IMR-90 (cell line): Measurements from ENCODE around the gene SIT1. TPM values are rescaled to one million over a fixed set of nuclear protein-coding genes. Genes with fewer than 3 reads are reported as not detected.

Source experiments
- ATAC-seq: fragments of 200-7000 bp; cut with Tn5 transposase; 2 replicates; pipeline ENCODE4 v1.9.1; 2020; ENCODE audit warnings: low read depth, mild to moderate bottlenecking, moderate library complexity
- BruUV-seq: library from RNA; stranded (reverse); fragments of 400-500 nt; replicated peaks from 2 replicates; lab custom pipeline; 2021; lab: Mats Ljungman, UMichigan
- CTCF ChIA-PET: fragments of 300-600 bp; formaldehyde crosslinking; extraction: SDS; loops from one replicate; lab custom pipeline; 2021; ENCODE audit warnings: antibody characterized with exemption; lab: Yijun Ruan, JAX
- POLR2A ChIA-PET: fragments of 300-600 bp; sonication (Branson Sonifier 250); formaldehyde crosslinking; loops from one replicate; lab custom pipeline; 2022; ENCODE audit warnings: antibody characterized with exemption; ENCODE audit not compliant: unreplicated experiment; lab: Charles Lee
- DNase-seq: peaks from one replicate; pipeline ENCODE4 v3.0.0; 2013
- H2AFZ ChIP-seq: replicated peaks from 2 replicates; pipeline ENCODE3; 2013; ENCODE audit warnings: low read length, mild to moderate bottlenecking; ENCODE audit not compliant: poor library complexity
- H2AK5ac ChIP-seq: 2 replicates; pipeline ENCODE4 v1.6.1; 2013; ENCODE audit warnings: low read depth, low read length, inconsistent platforms
- H2AK9ac ChIP-seq: replicated peaks from 2 replicates; pipeline ENCODE3; 2013; ENCODE audit warnings: mild to moderate bottlenecking, low read depth, low read length, moderate library complexity; ENCODE audit not compliant: poor library complexity
- H2BK120ac ChIP-seq: 2 replicates; pipeline ENCODE4 v1.6.1; 2013; ENCODE audit warnings: low read depth, low read length, inconsistent platforms
- H2BK15ac ChIP-seq: 3 replicates; pipeline ENCODE4 v1.6.1; 2013; ENCODE audit warnings: low read depth, low read length, inconsistent platforms
- H2BK20ac ChIP-seq: 2 replicates; pipeline ENCODE4 v1.6.1; 2013; ENCODE audit warnings: low read depth, mild to moderate bottlenecking, inconsistent platforms, low read length, moderate library complexity
- H2BK5ac ChIP-seq: 2 replicates; pipeline ENCODE4 v1.6.1; 2013; ENCODE audit warnings: mild to moderate bottlenecking, low read depth, low read length, inconsistent platforms; ENCODE audit not compliant: poor library complexity, severe bottlenecking
- H3K14ac ChIP-seq: replicated peaks from 2 replicates; pipeline ENCODE4 v1.6.1; 2013; ENCODE audit warnings: low read depth, low read length, inconsistent platforms
- H3K18ac ChIP-seq: 2 replicates; pipeline ENCODE4 v1.6.1; 2013; ENCODE audit warnings: low read depth, low read length, control low read depth
- H3K23ac ChIP-seq: 2 replicates; pipeline ENCODE4 v1.6.1; 2013; ENCODE audit warnings: low read depth, low read length, inconsistent platforms
- H3K27ac ChIP-seq: 2 replicates; pipeline ENCODE4 v1.5.1; 2013; ENCODE audit warnings: mild to moderate bottlenecking, control low read depth, low read length; ENCODE audit not compliant: insufficient read depth
- H3K27me3 ChIP-seq: 2 replicates; pipeline ENCODE4 v1.6.1; 2013; ENCODE audit warnings: low read length; ENCODE audit not compliant: control insufficient read depth, insufficient read depth
- H3K36me3 ChIP-seq: 2 replicates; pipeline ENCODE4 v1.6.1; 2013; ENCODE audit warnings: low read length, mixed read lengths; ENCODE audit not compliant: control insufficient read depth, insufficient read depth
- H3K4ac ChIP-seq: 2 replicates; pipeline ENCODE4 v1.6.1; 2013; ENCODE audit warnings: low read depth, low read length, inconsistent platforms
- H3K4me1 ChIP-seq: 2 replicates; pipeline ENCODE4 v1.6.1; 2013; ENCODE audit warnings: low read length, mixed read lengths; ENCODE audit not compliant: control insufficient read depth, insufficient read depth
- H3K4me2 ChIP-seq: 2 replicates; pipeline ENCODE4 v1.6.1; 2013; ENCODE audit warnings: low read depth, mild to moderate bottlenecking, control low read depth, low read length, moderate library complexity
- H3K4me3 ChIP-seq: 2 replicates; pipeline ENCODE4 v1.5.1; 2013; ENCODE audit warnings: low read depth, mild to moderate bottlenecking, control low read depth, low read length, moderate library complexity; ENCODE audit not compliant: insufficient read depth
- H3K56ac ChIP-seq: 2 replicates; pipeline ENCODE4 v1.6.1; 2013; ENCODE audit warnings: low read length, inconsistent platforms; ENCODE audit not compliant: insufficient read depth; ENCODE audit errors: extremely low read depth
- H3K79me1 ChIP-seq, 2 experiments: 2 replicates each; pipeline ENCODE4 v1.6.1; 2013; ENCODE audit warnings: low read length in 2 of 2, inconsistent platforms in 1 of 2, low read depth in 1 of 2
- H3K9ac ChIP-seq: 2 replicates; pipeline ENCODE4 v1.6.1; 2013; ENCODE audit warnings: low read depth, low read length, control low read depth
- H3K9me1 ChIP-seq: 2 replicates; pipeline ENCODE4 v1.6.1; 2013; ENCODE audit warnings: low read length, inconsistent platforms; ENCODE audit not compliant: insufficient read depth
- H3K9me3 ChIP-seq: 2 replicates; pipeline ENCODE4 v1.6.1; 2013; ENCODE audit warnings: low read length; ENCODE audit not compliant: control insufficient read depth, insufficient read depth
- H4K20me1 ChIP-seq: 2 replicates; pipeline ENCODE4 v1.6.1; 2013; ENCODE audit warnings: low read length, inconsistent platforms; ENCODE audit not compliant: insufficient read depth
- H4K5ac ChIP-seq: 2 replicates; pipeline ENCODE4 v1.6.1; 2013; ENCODE audit warnings: mild to moderate bottlenecking, low read depth, low read length, control low read depth
- H4K8ac ChIP-seq, 2 experiments: 2 replicates each; pipeline ENCODE4 v1.6.1; 2013; ENCODE audit warnings: low read depth in 2 of 2, low read length in 2 of 2, control low read depth in 1 of 2, inconsistent platforms in 1 of 2
- H4K91ac ChIP-seq: 2 replicates; pipeline ENCODE4 v1.6.1; 2013; ENCODE audit warnings: low read depth, low read length, inconsistent platforms; ENCODE audit not compliant: insufficient read depth
- BHLHE40 ChIP-seq: fragments of 150-350 bp; IDR thresholded peaks from 2 replicates; pipeline ENCODE4 v1.6.1; 2016; ENCODE audit warnings: mild to moderate bottlenecking, low read depth, low read length
- CEBPB ChIP-seq: IDR thresholded peaks from 2 replicates; pipeline ENCODE4 v1.6.1; 2012; ENCODE audit warnings: low read depth, low read length, improper control_type of control experiment
- ELK1 ChIP-seq: fragments of 150-350 bp; IDR thresholded peaks from 2 replicates; pipeline ENCODE4 v1.6.1; 2016; ENCODE audit warnings: low read depth, mild to moderate bottlenecking, low read length, moderate library complexity, borderline replicate concordance
- FOS ChIP-seq: fragments of 150-350 bp; IDR thresholded peaks from 2 replicates; pipeline ENCODE4 v1.6.1; 2016; ENCODE audit warnings: low read depth, low read length
- RCOR1 ChIP-seq: IDR thresholded peaks from 2 replicates; pipeline ENCODE4 v1.6.1; 2012; ENCODE audit warnings: mild to moderate bottlenecking, low read length, improper control_type of control experiment; ENCODE audit not compliant: insufficient replicate concordance
- RFX5 ChIP-seq: IDR thresholded peaks from 2 replicates; pipeline ENCODE4 v1.8.0; 2012; ENCODE audit warnings: low read depth, mild to moderate bottlenecking, low read length, moderate library complexity
- SMC3 ChIP-seq: fragments of 150-350 bp; IDR thresholded peaks from 2 replicates; pipeline ENCODE4 v1.6.1; 2016; ENCODE audit warnings: low read depth, mild to moderate bottlenecking, antibody characterized with exemption, low read length, moderate library complexity
- USF2 ChIP-seq: fragments of 150-350 bp; IDR thresholded peaks from 2 replicates; pipeline ENCODE4 v1.6.1; 2017; ENCODE audit warnings: mild to moderate bottlenecking, antibody characterized with exemption, low read length, low read depth
- WGBS, 2 experiments: methylation state at CpG; one replicate each; pipeline versions ENCODE4 v1.1.5 to v1.1.7; 2013; ENCODE audit warnings: missing lambda C conversion rate in 2 of 2; ENCODE audit not compliant: insufficient read length in 1 of 2; ENCODE audit errors: extremely low coverage in 2 of 2; 5-methylcytosine and 5-hydroxymethylcytosine counted together
- dilution Hi-C: fragments of 300-500 bp; cut with HindIII; formaldehyde crosslinking; loops from one replicate; pipeline ENCODE4 v1.14.3; 2018; ENCODE audit warnings: low sequenced_read_pairs; ENCODE audit not compliant: unreplicated experiment
- in situ Hi-C: fragments of 300-500 bp; cut with MboI; formaldehyde crosslinking; loops from 3 replicates; pipeline ENCODE4 v1.14.3; 2019; ENCODE audit warnings: low sequenced_read_pairs, inconsistent platforms, mixed read lengths
- intact Hi-C: fragments of 100-400 bp; cut with micrococcal nuclease; formaldehyde crosslinking; loops from 2 replicates; pipeline ENCODE4 v1.10.0; 2022
- polyA plus RNA-seq, 3 experiments: library from polyadenylated mRNA; depleted of rRNA; stranded (reverse); fragments of >200 nt; gene quantifications; 2 replicates each; pipeline ENCODE4 v1.2.3, GENCODE V29; 2012; ENCODE audit warnings: low replicate concordance in 1 of 3
- total RNA-seq: library from RNA; depleted of rRNA; stranded (reverse); fragments of >200 nt; gene quantifications from 2 replicates; pipeline ENCODE4 v1.2.3, GENCODE V29; 2012

Gene SIT1
- total and polyA plus RNA-seq, 2 of the 4 experiments (the other 2 are of a cell fraction): not detected

- no peak overlapping the region for H4K5ac ChIP-seq
- DNase-seq (no peak), ATAC-seq (no peak)
- H2BK120ac ChIP-seq: no peak overlapping the region
- peaks cover 67% of the 10 kb centered on the region for H3K36me3 ChIP-seq
- peak overlapping the region; percentile 22; the same call in 1 of the 2 replicates for H3K14ac ChIP-seq
- intact Hi-C loops (loop anchor here (10.0 kb wide), 1 partner anchor 80 kb away; the partner anchor contains the start of gene TESK1), dilution Hi-C loops (no loop called here), in situ Hi-C loops (no loop called here)
- peaks cover 51% of the 10 kb centered on the region for H3K9me1 ChIP-seq
- H2BK20ac ChIP-seq: no peak overlapping the region
- no peak overlapping the region for H4K8ac ChIP-seq
- H3K79me1 ChIP-seq: peaks cover 13 to 88% of the 10 kb centered on the region in 2 experiments
- H3K9ac ChIP-seq: peak overlapping the region; percentile 24; the same call in 1 of the 2 replicates
- peak overlapping the region; percentile 31 for H2AK9ac ChIP-seq
- H4K20me1 ChIP-seq: peaks cover 98% of the 10 kb centered on the region
- H4K91ac ChIP-seq: no peak overlapping the region
- CTCF ChIA-PET: interaction anchor here (0.5 to 0.6 kb wide), 2 partner anchors 39 to 44 kb away, joined by 3 read pairs; no protein-coding TSS in a partner anchor
- peak overlapping the region; percentile 11; the same call in 1 of the 2 replicates for H3K27ac ChIP-seq
- peaks cover 57% of the 10 kb centered on the region for H3K4me1 ChIP-seq
- no peak overlapping the region for H2AFZ ChIP-seq
- H3K9me3 ChIP-seq: no peaks in the 10 kb centered on the region
- no peak overlapping the region for H3K4me3 ChIP-seq
- H2AK5ac ChIP-seq: no peak overlapping the region
- H3K4ac ChIP-seq: no peak overlapping the region
- TF ChIP-seq CEBPB (no peak), SMC3 (no peak), BHLHE40 (no peak), FOS (no peak), USF2 (no peak), RFX5 (no peak), RCOR1 (no peak), ELK1 (no peak)
- no peak overlapping the region for H2BK15ac ChIP-seq
- no TSS peak for BruUV-seq
- peak overlapping the region; percentile 25 for H2BK5ac ChIP-seq
- peak overlapping the region; percentile 14; the same call in 1 of the 2 replicates for H3K4me2 ChIP-seq
- no peak overlapping the region for H3K56ac ChIP-seq
- 100% methylated on average over 1 of the region's 10 CpGs; no CpG with 5 or more reads in 1 of the 2 experiments for WGBS, 2 experiments
- POLR2A ChIA-PET: interaction anchor here (2.8 to 3.8 kb wide), 2 partner anchors 15 to 24 kb away, joined by 11 to 14 read pairs; no protein-coding TSS in a partner anchor
- H3K27me3 ChIP-seq: no peaks in the 10 kb centered on the region
- no peak overlapping the region; the same call in 1 of the 2 replicates for H3K23ac ChIP-seq
- H3K18ac ChIP-seq: no peak overlapping the region
Measured at GRCh38 chr9:35684921-35685320, 34.2 kb upstream of the SIT1 start.
